ENCODE data around the gene CPT1B.

DNA sequence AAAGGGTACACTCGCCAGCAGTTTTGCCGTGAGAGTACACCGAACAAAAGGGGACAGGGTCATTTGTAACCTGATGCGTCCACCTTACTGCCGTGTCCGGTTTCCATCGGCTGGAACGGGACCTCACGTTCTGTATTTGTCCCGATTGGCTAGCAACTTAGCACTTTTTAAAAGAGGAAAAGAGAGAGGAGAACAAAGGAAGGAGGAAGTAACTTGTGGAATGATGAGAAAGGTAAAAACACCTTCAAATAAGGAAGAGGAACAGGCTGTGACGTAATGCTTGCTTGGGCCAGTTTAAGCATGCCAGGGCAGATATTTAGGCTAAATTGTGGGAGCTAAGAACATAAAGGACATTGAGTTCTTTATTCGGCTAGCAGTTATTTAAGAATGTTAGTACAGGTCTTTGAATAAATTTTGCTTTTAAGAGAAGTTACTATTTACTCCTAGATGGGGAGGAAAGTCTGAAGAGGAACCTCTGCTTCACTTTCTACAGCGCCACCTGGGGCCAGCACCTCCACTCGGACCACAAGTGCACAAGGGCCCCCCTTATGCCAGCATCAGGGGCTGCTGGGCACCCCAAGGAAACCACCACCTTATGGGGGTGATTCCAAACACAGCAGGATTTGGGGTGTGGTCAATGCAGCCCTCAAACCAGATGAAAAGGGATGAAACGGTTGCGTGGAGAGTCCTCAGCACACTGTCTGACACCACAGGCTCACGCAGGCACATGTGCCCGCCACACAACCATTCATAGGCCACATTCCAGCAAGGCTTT lies 43.9 kb upstream of the CPT1B start:
- TF ChIP-seq POLR2A (IDR thresholded peaks at IDR 0.05) (no peak), CTCF (IDR thresholded peaks at IDR 0.05) (no peak)

Data from lower leg skin (tissue), 3 donors.